Neural progenitor cell (in vitro differentiated cells): ENCODE data around the gene C1orf115. TPM values are rescaled to one million over a fixed set of nuclear protein-coding genes. Genes with fewer than 3 reads are reported as not detected.
A peak's percentile ranks its signal among the peaks of the same experiment; 100 is the strongest.

ENCODE experiments used
- DNase-seq: peaks from one replicate; pipeline ENCODE4 v3.0.0-alpha.2; 2016; ENCODE audit warnings: low spot score
- H2AFZ ChIP-seq: fragments of 200-600 bp; sonication (generic); replicated peaks from 2 replicates; pipeline ENCODE4 v1.6.1; 2016; ENCODE audit warnings: antibody characterized with exemption
- H3F3A ChIP-seq: fragments of 200-600 bp; sonication (generic); 2 replicates; pipeline ENCODE4 v1.6.1; 2016; ENCODE audit warnings: antibody characterized with exemption, low read depth
- H3K27ac ChIP-seq: fragments of 200-600 bp; sonication (generic); 2 replicates; pipeline ENCODE4 v1.5.1; 2016; ENCODE audit warnings: mild to moderate bottlenecking
- H3K27me3 ChIP-seq: fragments of 200-600 bp; sonication (generic); 2 replicates; pipeline ENCODE4 v1.6.1; 2016; ENCODE audit warnings: mild to moderate bottlenecking, moderate library complexity
- H3K36me3 ChIP-seq: fragments of 200-600 bp; sonication (generic); 2 replicates; pipeline ENCODE4 v1.5.1; 2016
- H3K4me1 ChIP-seq: fragments of 200-600 bp; sonication (generic); 2 replicates; pipeline ENCODE4 v1.6.1; 2016; ENCODE audit warnings: mixed run types
- H3K4me2 ChIP-seq: fragments of 200-600 bp; sonication (generic); 2 replicates; pipeline ENCODE4 v1.6.1; 2016
- H3K4me3 ChIP-seq: fragments of 200-600 bp; sonication (generic); 2 replicates; pipeline ENCODE4 v1.5.1; 2016
- H3K79me2 ChIP-seq: fragments of 200-600 bp; sonication (generic); 2 replicates; pipeline ENCODE4 v1.6.1; 2016; ENCODE audit warnings: low read depth
- H3K9ac ChIP-seq: fragments of 200-600 bp; sonication (generic); 2 replicates; pipeline ENCODE4 v1.6.1; 2016
- H3K9me3 ChIP-seq: fragments of 200-600 bp; sonication (generic); 2 replicates; pipeline ENCODE4 v1.5.1; 2016; ENCODE audit warnings: low read depth
- H4K20me1 ChIP-seq: fragments of 200-600 bp; sonication (generic); 2 replicates; pipeline ENCODE4 v1.6.1; 2016; ENCODE audit warnings: low read depth
- H3K27ac Mint-ChIP-seq: 3 replicates; pipeline ENCODE4 v1.8.0; 2021; ENCODE audit warnings: mixed read lengths
- H3K27me3 Mint-ChIP-seq: 2 replicates; pipeline ENCODE4 v1.8.0; 2022; ENCODE audit warnings: low read depth, mild to moderate bottlenecking, inconsistent platforms, moderate library complexity, mixed read lengths; ENCODE audit not compliant: insufficient read depth
- H3K36me3 Mint-ChIP-seq: 3 replicates; pipeline ENCODE4 v1.8.0; 2021; ENCODE audit warnings: mixed read lengths
- H3K4me1 Mint-ChIP-seq: 3 replicates; pipeline ENCODE4 v1.8.0; 2021; ENCODE audit warnings: mixed read lengths
- H3K4me3 Mint-ChIP-seq: 3 replicates; pipeline ENCODE4 v1.8.0; 2021; ENCODE audit warnings: mild to moderate bottlenecking, moderate library complexity, mixed read lengths
- H3K9me3 Mint-ChIP-seq: 3 replicates; pipeline ENCODE4 v1.8.0; 2020; ENCODE audit warnings: mixed read lengths
- EZH2 ChIP-seq: fragments of 200-600 bp; sonication (generic); IDR thresholded peaks from 2 replicates; pipeline ENCODE4 v1.6.1; 2017; ENCODE audit warnings: antibody characterized with exemption, mild to moderate bottlenecking, moderate library complexity
- EZH2phosphoT487 ChIP-seq: fragments of 200-600 bp; sonication (generic); IDR thresholded peaks from 2 replicates; pipeline ENCODE4 v1.6.1; 2017; ENCODE audit warnings: antibody characterized with exemption
- total RNA-seq: library from RNA; depleted of rRNA; stranded (reverse); fragments of >200 nt; gene quantifications from 2 replicates; pipeline ENCODE4 v1.2.3, GENCODE V29; 2015; ENCODE audit warnings: low replicate concordance
- TF ChIP-seq, protein P1 (sequence below): fragments of 200-600 bp; sonication (generic); IDR thresholded peaks from 2 replicates; pipeline ENCODE4 v1.5.1; 2017; ENCODE audit warnings: antibody characterized with exemption, mild to moderate bottlenecking

The C1orf115 gene
- total RNA-seq, 1 donor from 2014 or later = 6.2 TPM

DNA sequence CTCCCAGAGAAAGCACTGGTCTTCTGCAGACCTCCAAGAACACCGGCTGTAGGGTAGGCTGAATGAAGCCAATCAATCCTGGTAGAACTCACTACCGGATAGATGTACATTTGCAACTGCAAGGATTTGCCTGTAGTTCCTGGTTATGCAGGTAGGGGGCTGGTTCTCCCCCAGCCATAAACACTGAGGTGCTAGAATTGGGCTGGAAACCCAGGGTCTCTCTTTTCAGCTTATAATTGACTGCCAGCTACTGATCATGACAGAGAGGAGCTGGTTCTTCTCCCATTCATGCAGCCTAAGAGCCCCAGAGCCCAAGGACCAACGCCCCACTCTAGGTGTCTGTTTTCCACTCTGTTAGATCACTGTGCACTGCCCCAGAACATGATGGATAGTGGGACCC, 36.5 kb downstream of the C1orf115 start:
- H3K9me3 Mint-ChIP-seq = peaks cover 2% of the 10 kb centered on the region
- Histone ChIP-seq H3K9me3 (no peaks in the 10 kb centered on the region), H3K79me2 (no peaks in the 10 kb centered on the region), H2AFZ (no peak overlapping the region), H3K9ac (no peak overlapping the region), H3K27me3 (no peaks in the 10 kb centered on the region), H3K27ac (no peak overlapping the region), H3K4me3 (no peak overlapping the region), H3F3A (no peaks in the 10 kb centered on the region), H3K4me2 (no peak overlapping the region), H3K36me3 (no peaks in the 10 kb centered on the region), H3K4me1 (no peaks in the 10 kb centered on the region), H4K20me1 (no peaks in the 10 kb centered on the region)
- H3K4me3 Mint-ChIP-seq = no peak overlapping the region
- H3K4me1 Mint-ChIP-seq = no peaks in the 10 kb centered on the region
- no peak overlapping the region for H3K27ac Mint-ChIP-seq
- H3K27me3 Mint-ChIP-seq = peaks cover 2% of the 10 kb centered on the region
- H3K36me3 Mint-ChIP-seq = no peaks in the 10 kb centered on the region
- no peak for TF ChIP-seq EZH2phosphoT487
- no peak for TF ChIP-seq EZH2
- TF ChIP-seq, protein P1, sequence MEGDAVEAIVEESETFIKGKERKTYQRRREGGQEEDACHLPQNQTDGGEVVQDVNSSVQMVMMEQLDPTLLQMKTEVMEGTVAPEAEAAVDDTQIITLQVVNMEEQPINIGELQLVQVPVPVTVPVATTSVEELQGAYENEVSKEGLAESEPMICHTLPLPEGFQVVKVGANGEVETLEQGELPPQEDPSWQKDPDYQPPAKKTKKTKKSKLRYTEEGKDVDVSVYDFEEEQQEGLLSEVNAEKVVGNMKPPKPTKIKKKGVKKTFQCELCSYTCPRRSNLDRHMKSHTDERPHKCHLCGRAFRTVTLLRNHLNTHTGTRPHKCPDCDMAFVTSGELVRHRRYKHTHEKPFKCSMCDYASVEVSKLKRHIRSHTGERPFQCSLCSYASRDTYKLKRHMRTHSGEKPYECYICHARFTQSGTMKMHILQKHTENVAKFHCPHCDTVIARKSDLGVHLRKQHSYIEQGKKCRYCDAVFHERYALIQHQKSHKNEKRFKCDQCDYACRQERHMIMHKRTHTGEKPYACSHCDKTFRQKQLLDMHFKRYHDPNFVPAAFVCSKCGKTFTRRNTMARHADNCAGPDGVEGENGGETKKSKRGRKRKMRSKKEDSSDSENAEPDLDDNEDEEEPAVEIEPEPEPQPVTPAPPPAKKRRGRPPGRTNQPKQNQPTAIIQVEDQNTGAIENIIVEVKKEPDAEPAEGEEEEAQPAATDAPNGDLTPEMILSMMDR = peak; percentile 45
- DNase-seq = no peak

DNA sequence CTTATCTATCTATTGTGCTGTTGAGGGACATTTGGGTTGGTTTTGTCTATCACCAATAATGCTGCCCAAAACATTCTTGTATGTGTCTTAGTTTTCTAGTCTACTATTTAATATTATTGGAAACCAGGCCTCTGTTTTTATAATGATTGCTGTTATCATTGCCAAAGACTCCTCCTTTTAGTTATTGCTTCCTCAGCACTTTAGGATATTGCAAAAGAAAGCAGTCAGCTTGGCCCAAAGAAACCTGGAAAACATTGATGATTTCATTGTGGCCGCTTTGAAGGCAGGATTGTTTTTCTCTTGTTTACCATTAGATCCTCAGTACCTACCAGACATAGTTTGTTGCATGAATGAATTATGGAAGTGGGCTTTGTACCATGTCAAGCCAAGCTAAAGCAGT, 37.4 kb downstream of the C1orf115 start:
- Histone ChIP-seq H3K79me2 (no peaks in the 10 kb centered on the region), H2AFZ (no peak overlapping the region), H3K27me3 (no peaks in the 10 kb centered on the region), H3K4me2 (no peak overlapping the region), H3K36me3 (no peaks in the 10 kb centered on the region), H3K9me3 (no peaks in the 10 kb centered on the region), H3K27ac (no peak overlapping the region), H3K9ac (no peak overlapping the region), H3F3A (no peaks in the 10 kb centered on the region), H3K4me3 (no peak overlapping the region), H3K4me1 (no peaks in the 10 kb centered on the region), H4K20me1 (no peaks in the 10 kb centered on the region)
- Mint-ChIP-seq H3K4me3 (no peak overlapping the region), H3K9me3 (peaks cover 2% of the 10 kb centered on the region), H3K27me3 (peaks cover 2% of the 10 kb centered on the region), H3K4me1 (no peaks in the 10 kb centered on the region), H3K36me3 (no peaks in the 10 kb centered on the region), H3K27ac (no peak overlapping the region)
- no peak for DNase-seq
- no peak for TF ChIP-seq EZH2
- TF ChIP-seq, protein P1 = no peak
- no peak for TF ChIP-seq EZH2phosphoT487

GRCh38 chr1:220730486-220730885, 40.3 kb downstream of the C1orf115 start:
- DNase-seq = no peak
- TF ChIP-seq EZH2 (no peak), EZH2phosphoT487 (no peak)
- TF ChIP-seq, protein P1 = no peak
- no peaks in the 10 kb centered on the region for H3K4me1 ChIP-seq
- no peak overlapping the region for H2AFZ ChIP-seq
- Mint-ChIP-seq H3K4me1 (no peaks in the 10 kb centered on the region), H3K4me3 (no peak overlapping the region), H3K36me3 (no peaks in the 10 kb centered on the region), H3K27ac (no peak overlapping the region), H3K9me3 (peaks cover 2% of the 10 kb centered on the region), H3K27me3 (peaks cover 2% of the 10 kb centered on the region)
- no peaks in the 10 kb centered on the region for H4K20me1 ChIP-seq
- no peaks in the 10 kb centered on the region for H3K27me3 ChIP-seq
- no peak overlapping the region for H3K9ac ChIP-seq
- H3K36me3 ChIP-seq = no peaks in the 10 kb centered on the region
- H3K9me3 ChIP-seq = no peaks in the 10 kb centered on the region
- no peak overlapping the region for H3K27ac ChIP-seq
- no peak overlapping the region for H3K4me2 ChIP-seq
- no peaks in the 10 kb centered on the region for H3F3A ChIP-seq
- no peak overlapping the region for H3K4me3 ChIP-seq
- H3K79me2 ChIP-seq = no peaks in the 10 kb centered on the region

GRCh38 chr1:220732137-220732536, 42.0 kb downstream of the C1orf115 start:
- H3F3A ChIP-seq = no peaks in the 10 kb centered on the region
- no peak overlapping the region for H2AFZ ChIP-seq
- Mint-ChIP-seq H3K9me3 (no peaks in the 10 kb centered on the region), H3K4me3 (no peak overlapping the region), H3K27me3 (no peaks in the 10 kb centered on the region), H3K36me3 (no peaks in the 10 kb centered on the region), H3K27ac (no peak overlapping the region), H3K4me1 (no peaks in the 10 kb centered on the region)
- no peaks in the 10 kb centered on the region for H3K36me3 ChIP-seq
- H3K27ac ChIP-seq = no peak overlapping the region
- H3K4me2 ChIP-seq = no peak overlapping the region
- no peak for DNase-seq
- no peaks in the 10 kb centered on the region for H4K20me1 ChIP-seq
- H3K79me2 ChIP-seq = no peaks in the 10 kb centered on the region
- H3K4me1 ChIP-seq = no peaks in the 10 kb centered on the region
- no peak overlapping the region for H3K4me3 ChIP-seq
- H3K27me3 ChIP-seq = no peaks in the 10 kb centered on the region
- H3K9ac ChIP-seq = no peak overlapping the region
- no peak for TF ChIP-seq EZH2phosphoT487
- no peak for TF ChIP-seq EZH2
- TF ChIP-seq, protein P1 = no peak
- H3K9me3 ChIP-seq = no peaks in the 10 kb centered on the region
